SU-DHL-6 (cell line): ENCODE data around the gene HTT.

ENCODE experiments used
- H2AFZ ChIP-seq: fragments of 200-600 bp; sonication (generic); 2 replicates; pipeline ENCODE4 v1.6.1; 2014; ENCODE audit warnings: low read depth, mild to moderate bottlenecking, moderate library complexity, mixed read lengths, antibody characterized with exemption, low read length; ENCODE audit not compliant: severe bottlenecking
- H3F3A ChIP-seq: fragments of 200-600 bp; shearing (Covaris generic); 2 replicates; pipeline ENCODE4 v1.6.0; 2016; ENCODE audit warnings: antibody characterized with exemption, mild to moderate bottlenecking; ENCODE audit not compliant: insufficient read depth
- H3K27ac ChIP-seq: fragments of 200-600 bp; sonication (generic); 2 replicates; pipeline ENCODE4 v1.5.1; 2016; ENCODE audit warnings: low read depth, mild to moderate bottlenecking, low read length, moderate library complexity, mixed read lengths
- H3K27me3 ChIP-seq: fragments of 200-600 bp; sonication (generic), shearing (Covaris generic); 2 replicates; pipeline ENCODE4 v1.6.0; 2014; ENCODE audit warnings: mild to moderate bottlenecking, low read length
- H3K36me3 ChIP-seq: fragments of 200-600 bp; sonication (generic); 2 replicates; pipeline ENCODE4 v1.6.1; 2014; ENCODE audit warnings: mild to moderate bottlenecking, low read length, mixed read lengths
- H3K4me2 ChIP-seq: fragments of 300-600, 200-600 bp; shearing (Covaris generic), sonication (generic); 2 replicates; pipeline ENCODE4 v1.6.0; 2014; ENCODE audit warnings: low read length, low read depth, mild to moderate bottlenecking; ENCODE audit not compliant: poor library complexity, severe bottlenecking
- H3K4me3 ChIP-seq: fragments of 200-600 bp; sonication (generic); 2 replicates; pipeline ENCODE4 v1.5.1; 2014; ENCODE audit warnings: antibody characterized with exemption, low read length, mild to moderate bottlenecking, mixed read lengths; ENCODE audit not compliant: insufficient read depth, poor library complexity, severe bottlenecking
- H3K79me2 ChIP-seq: fragments of 200-600 bp; sonication (generic); 2 replicates; pipeline ENCODE4 v1.6.1; 2014; ENCODE audit warnings: mild to moderate bottlenecking, low read length, moderate library complexity; ENCODE audit not compliant: insufficient read depth
- H3K9ac ChIP-seq: fragments of 200-600 bp; sonication (generic); 2 replicates; pipeline ENCODE4 v1.7.0; 2014; ENCODE audit warnings: mild to moderate bottlenecking, low read length
- H3K9me2 ChIP-seq: fragments of 200-600 bp; sonication (generic); replicated peaks from 2 replicates; pipeline ENCODE4 v1.6.1; 2014; ENCODE audit warnings: low read length; ENCODE audit not compliant: insufficient read depth
- H3K9me3 ChIP-seq: fragments of 200-600 bp; sonication (generic); 2 replicates; pipeline ENCODE4 v1.6.1; 2014; ENCODE audit warnings: low read length, mixed read lengths; ENCODE audit not compliant: insufficient read depth
- H4K20me1 ChIP-seq: fragments of 200-600 bp; sonication (generic); 2 replicates; pipeline ENCODE4 v1.6.1; 2014; ENCODE audit warnings: low read depth, mild to moderate bottlenecking, antibody characterized with exemption, low read length, moderate library complexity, mixed read lengths
- CTCF ChIP-seq: fragments of 200-600 bp; sonication (generic); IDR thresholded peaks from one replicate; pipeline ENCODE4 v1.5.1; 2017; ENCODE audit warnings: antibody characterized with exemption, mild to moderate bottlenecking, low read length, moderate library complexity; ENCODE audit not compliant: insufficient read depth, poor library complexity, severe bottlenecking
- EZH2phosphoT487 ChIP-seq: fragments of 200-600 bp; sonication (generic), shearing (Covaris generic); conservative IDR thresholded peaks from 2 replicates; pipeline ENCODE4 v1.6.1; 2018; ENCODE audit warnings: mild to moderate bottlenecking, antibody characterized with exemption, low read length, moderate library complexity, mixed read lengths

HTT gene

GRCh38 chr4:3256230-3257102 lies 182.0 kb downstream of the HTT start:
- Histone ChIP-seq H3K36me3 (no peaks in the 10 kb centered on the region), H2AFZ (no peak overlapping the region), H3F3A (no peaks in the 10 kb centered on the region), H3K9me3 (no peaks in the 10 kb centered on the region), H3K79me2 (no peaks in the 10 kb centered on the region), H3K4me3 (no peak overlapping the region), H3K4me2 (no peak overlapping the region), H3K9me2 (no peaks in the 10 kb centered on the region), H3K9ac (no peak overlapping the region), H3K27me3 (no peaks in the 10 kb centered on the region), H3K27ac (no peak overlapping the region), H4K20me1 (no peaks in the 10 kb centered on the region)
- no peak for TF ChIP-seq EZH2phosphoT487
- no peak for TF ChIP-seq CTCF

GRCh38 chr4:3257103-3257555 lies 182.6 kb downstream of the HTT start:
- no peaks in the 10 kb centered on the region for H3K79me2 ChIP-seq
- H3F3A ChIP-seq = no peaks in the 10 kb centered on the region
- no peak overlapping the region for H3K27ac ChIP-seq
- no peaks in the 10 kb centered on the region for H3K9me2 ChIP-seq
- H3K27me3 ChIP-seq = no peaks in the 10 kb centered on the region
- no peak overlapping the region for H3K9ac ChIP-seq
- H3K36me3 ChIP-seq = no peaks in the 10 kb centered on the region
- no peak overlapping the region for H3K4me2 ChIP-seq
- H3K9me3 ChIP-seq = no peaks in the 10 kb centered on the region
- H3K4me3 ChIP-seq = no peak overlapping the region
- no peaks in the 10 kb centered on the region for H4K20me1 ChIP-seq
- H2AFZ ChIP-seq = no peak overlapping the region
- TF ChIP-seq EZH2phosphoT487 = no peak
- TF ChIP-seq CTCF = no peak

GRCh38 chr4:3257556-3258482 lies 183.3 kb downstream of the HTT start:
- TF ChIP-seq EZH2phosphoT487 (no peak), CTCF (no peak)
- Histone ChIP-seq H3K4me2 (no peak overlapping the region), H3K27me3 (no peaks in the 10 kb centered on the region)

More at GRCh38 chr4:3257556-3258482, 183.3 kb downstream of the HTT start:
- H3K4me3 ChIP-seq = no peak overlapping the region
- H3F3A ChIP-seq = no peaks in the 10 kb centered on the region
- no peak overlapping the region for H2AFZ ChIP-seq
- H3K79me2 ChIP-seq = no peaks in the 10 kb centered on the region
- no peak overlapping the region for H3K27ac ChIP-seq
- no peaks in the 10 kb centered on the region for H4K20me1 ChIP-seq
- H3K36me3 ChIP-seq = no peaks in the 10 kb centered on the region
- no peaks in the 10 kb centered on the region for H3K9me2 ChIP-seq
- no peaks in the 10 kb centered on the region for H3K9me3 ChIP-seq
- no peak overlapping the region for H3K9ac ChIP-seq
